Measurements from ENCODE around the gene DEPDC5.

GRCh38 chr22:31768422-31769059, 14.7 kb downstream of the DEPDC5 start:
- TF ChIP-seq POLR2A (IDR thresholded peaks at IDR 0.05) (no peak), CTCF (IDR thresholded peaks at IDR 0.05 in 4 of 5, conservative IDR thresholded peaks at IDR 0.05 in 1 of 5) (no peak)

Data from gastrocnemius medialis (tissue), 4 donors.